ENCODE data around the gene ENPP6.

Gene ENPP6

GRCh38 chr4:184215709-184216328 is 1.9 kb downstream of the ENPP6 start:
- TF ChIP-seq GATA2 (IDR thresholded peaks at IDR 0.05; ENCODE audit: low read depth, low read length), result no peak
- TF ChIP-seq GATA3 (IDR thresholded peaks at IDR 0.05; ENCODE audit: low read depth, low read length), result no peak

GRCh38 chr4:184214931-184215330 is 2.7 kb downstream of the ENPP6 start:
- TF ChIP-seq GATA3 (IDR thresholded peaks at IDR 0.05; ENCODE audit: low read depth, low read length), result no peak
- TF ChIP-seq GATA2 (IDR thresholded peaks at IDR 0.05; ENCODE audit: low read depth, low read length), result no peak

GRCh38 chr4:184205243-184205642 is 12.4 kb downstream of the ENPP6 start:
- TF ChIP-seq GATA2 (IDR thresholded peaks at IDR 0.05; ENCODE audit: low read depth, low read length) (no peak), GATA3 (IDR thresholded peaks at IDR 0.05; ENCODE audit: low read depth, low read length) (no peak)

- TF ChIP-seq GATA3 (IDR thresholded peaks at IDR 0.05; ENCODE audit: low read depth, low read length), result no peak
- no peak for TF ChIP-seq GATA2 (IDR thresholded peaks at IDR 0.05; ENCODE audit: low read depth, low read length)
Measured at GRCh38 chr4:184203300-184203699, 14.4 kb downstream of the ENPP6 start.

GRCh38 chr4:184201179-184201578 is 16.5 kb downstream of the ENPP6 start:
- TF ChIP-seq GATA2 (IDR thresholded peaks at IDR 0.05; ENCODE audit: low read depth, low read length) (no peak), GATA3 (IDR thresholded peaks at IDR 0.05; ENCODE audit: low read depth, low read length) (no peak)

GRCh38 chr4:184200296-184200695 is 17.4 kb downstream of the ENPP6 start:
- no peak for TF ChIP-seq GATA3 (IDR thresholded peaks at IDR 0.05; ENCODE audit: low read depth, low read length)

- TF ChIP-seq GATA2 (IDR thresholded peaks at IDR 0.05; ENCODE audit: low read depth, low read length) (no peak), GATA3 (IDR thresholded peaks at IDR 0.05; ENCODE audit: low read depth, low read length) (no peak)
Measured at GRCh38 chr4:184199780-184200179, 17.9 kb downstream of the ENPP6 start.

GRCh38 chr4:184198190-184198589 is 19.5 kb downstream of the ENPP6 start:
- TF ChIP-seq GATA2 (IDR thresholded peaks at IDR 0.05; ENCODE audit: low read depth, low read length) (no peak), GATA3 (IDR thresholded peaks at IDR 0.05; ENCODE audit: low read depth, low read length) (no peak)

- TF ChIP-seq GATA3 (IDR thresholded peaks at IDR 0.05; ENCODE audit: low read depth, low read length) (no peak), GATA2 (IDR thresholded peaks at IDR 0.05; ENCODE audit: low read depth, low read length) (no peak)
Measured at GRCh38 chr4:184197536-184198082, 20.1 kb downstream of the ENPP6 start.

- TF ChIP-seq GATA3 (IDR thresholded peaks at IDR 0.05; ENCODE audit: low read depth, low read length) (no peak), GATA2 (IDR thresholded peaks at IDR 0.05; ENCODE audit: low read depth, low read length) (no peak)
Measured at GRCh38 chr4:184196730-184197385, 20.8 kb downstream of the ENPP6 start.

GRCh38 chr4:184193556-184194525 is 23.8 kb downstream of the ENPP6 start:
- TF ChIP-seq GATA3 (IDR thresholded peaks at IDR 0.05; ENCODE audit: low read depth, low read length) (no peak), GATA2 (IDR thresholded peaks at IDR 0.05; ENCODE audit: low read depth, low read length) (no peak)

GRCh38 chr4:184192933-184193332 is 24.7 kb downstream of the ENPP6 start:
- TF ChIP-seq GATA3 (IDR thresholded peaks at IDR 0.05; ENCODE audit: low read depth, low read length), result no peak
- no peak for TF ChIP-seq GATA2 (IDR thresholded peaks at IDR 0.05; ENCODE audit: low read depth, low read length)

GRCh38 chr4:184191267-184191666 is 26.4 kb downstream of the ENPP6 start:
- TF ChIP-seq GATA3 (IDR thresholded peaks at IDR 0.05; ENCODE audit: low read depth, low read length) (no peak), GATA2 (IDR thresholded peaks at IDR 0.05; ENCODE audit: low read depth, low read length) (no peak)

- TF ChIP-seq GATA3 (IDR thresholded peaks at IDR 0.05; ENCODE audit: low read depth, low read length) (no peak), GATA2 (IDR thresholded peaks at IDR 0.05; ENCODE audit: low read depth, low read length) (no peak)
Measured at GRCh38 chr4:184190711-184191110, 27.0 kb downstream of the ENPP6 start.
